Activated T-cell treated with anti-CD3 and anti-CD28 coated beads for 24 hours (primary cell): ENCODE results near the gene CPNE6.

Experiments
- DNase-seq: peaks from one replicate; pipeline ENCODE4 v3.0.0-alpha.2; 2020; ENCODE audit warnings: low read depth

The CPNE6 gene

GRCh38 chr14:24086193-24086955, 15.0 kb downstream of the CPNE6 start:
- DNase-seq, result no peak

- DNase-seq, result no peak
These were observed 15.6 kb downstream of the CPNE6 start for GRCh38 chr14:24087004-24087403.

GRCh38 chr14:24088095-24088494, 16.7 kb downstream of the CPNE6 start:
- no peak for DNase-seq

GRCh38 chr14:24089890-24090289, 18.5 kb downstream of the CPNE6 start:
- no peak for DNase-seq

- no peak for DNase-seq
These were observed 20.7 kb downstream of the CPNE6 start for GRCh38 chr14:24092110-24092504.

- no peak for DNase-seq
These were observed 21.3 kb downstream of the CPNE6 start for GRCh38 chr14:24092505-24093206.

- DNase-seq, result no peak
These were observed 22.0 kb downstream of the CPNE6 start for GRCh38 chr14:24093207-24093900.

- DNase-seq, result peak; percentile 74
These were observed 22.8 kb downstream of the CPNE6 start, which contains the start of gene PCK2 for GRCh38 chr14:24093901-24094840. Gene PCK2, plus strand, starts transcription at chr14:24094311. Its CDS starts 95 bp downstream, at chr14:24094406.

- DNase-seq, result no peak
These were observed 23.5 kb downstream of the CPNE6 start for GRCh38 chr14:24094841-24095270.

- peak; percentile 57 for DNase-seq
These were observed 24.1 kb downstream of the CPNE6 start for GRCh38 chr14:24095271-24096068.

GRCh38 chr14:24096545-24097181, 25.3 kb downstream of the CPNE6 start:
- DNase-seq, result no peak

- no peak for DNase-seq
These were observed 27.0 kb downstream of the CPNE6 start for GRCh38 chr14:24098229-24098926.

GRCh38 chr14:24098927-24099813, 27.8 kb downstream of the CPNE6 start:
- no peak for DNase-seq

- DNase-seq, result no peak
These were observed 29.0 kb downstream of the CPNE6 start for GRCh38 chr14:24100197-24100981.

GRCh38 chr14:24100982-24101494, 29.7 kb downstream of the CPNE6 start:
- DNase-seq, result no peak

- DNase-seq, result no peak
These were observed 31.1 kb downstream of the CPNE6 start for GRCh38 chr14:24102357-24103048.

GRCh38 chr14:24103451-24103850, 32.1 kb downstream of the CPNE6 start:
- no peak for DNase-seq
